ENCODE data around the gene IRF2BPL.

The IRF2BPL gene

GRCh38 chr14:77028384-77029231, at the start of gene IRF2BPL:
Gene IRF2BPL (minus strand): TSS chr14:77028708. CDS start chr14:77027792, 916 bp downstream.
- DNase-seq (ENCODE audit: low read depth): peak; percentile 92

GRCh38 chr14:77077040-77077439, 48.5 kb upstream of the IRF2BPL start:
- no peak for DNase-seq (ENCODE audit: low read depth)

- DNase-seq (ENCODE audit: low read depth): no peak
Measured at GRCh38 chr14:77076113-77076631, 47.7 kb upstream of the IRF2BPL start.

GRCh38 chr14:77074969-77075368, 46.5 kb upstream of the IRF2BPL start:
- DNase-seq (ENCODE audit: low read depth): no peak

GRCh38 chr14:77071938-77072388, 43.5 kb upstream of the IRF2BPL start:
- no peak for DNase-seq (ENCODE audit: low read depth)

GRCh38 chr14:77069551-77069950, 41.0 kb upstream of the IRF2BPL start:
- no peak for DNase-seq (ENCODE audit: low read depth)

- no peak for DNase-seq (ENCODE audit: low read depth)
Measured at GRCh38 chr14:77068517-77069200, 40.2 kb upstream of the IRF2BPL start.

- peak; percentile 34 for DNase-seq (ENCODE audit: low read depth)
Measured at GRCh38 chr14:77067632-77068516, 39.4 kb upstream of the IRF2BPL start.

GRCh38 chr14:77066578-77067172, 38.2 kb upstream of the IRF2BPL start:
- DNase-seq (ENCODE audit: low read depth): no peak

GRCh38 chr14:77065851-77066577, 37.5 kb upstream of the IRF2BPL start:
- DNase-seq (ENCODE audit: low read depth): no peak

GRCh38 chr14:77064521-77065178, 36.1 kb upstream of the IRF2BPL start:
- no peak for DNase-seq (ENCODE audit: low read depth)

- DNase-seq (ENCODE audit: low read depth): no peak
Measured at GRCh38 chr14:77063571-77064171, 35.2 kb upstream of the IRF2BPL start.

- DNase-seq (ENCODE audit: low read depth): no peak
Measured at GRCh38 chr14:77062261-77062660, 33.8 kb upstream of the IRF2BPL start.

GRCh38 chr14:77061630-77062257, 33.2 kb upstream of the IRF2BPL start:
- no peak for DNase-seq (ENCODE audit: low read depth)

- no peak for DNase-seq (ENCODE audit: low read depth)
Measured at GRCh38 chr14:77059276-77059915, 30.9 kb upstream of the IRF2BPL start.

- no peak for DNase-seq (ENCODE audit: low read depth)
Measured at GRCh38 chr14:77058785-77059184, 30.3 kb upstream of the IRF2BPL start.

GRCh38 chr14:77058117-77058516, 29.6 kb upstream of the IRF2BPL start:
- no peak for DNase-seq (ENCODE audit: low read depth)

GRCh38 chr14:77055981-77056380, 27.5 kb upstream of the IRF2BPL start:
- no peak for DNase-seq (ENCODE audit: low read depth)

GRCh38 chr14:77055306-77055705, 26.8 kb upstream of the IRF2BPL start:
- no peak for DNase-seq (ENCODE audit: low read depth)
